Measurements from ENCODE around the gene DENND5B. TPM values are rescaled to one million over a fixed set of nuclear protein-coding genes. Genes with fewer than 3 reads are reported as not detected.

DENND5B gene
- total RNA-seq, 1 donor from 2014 or later, result 13.7 TPM

DNA sequence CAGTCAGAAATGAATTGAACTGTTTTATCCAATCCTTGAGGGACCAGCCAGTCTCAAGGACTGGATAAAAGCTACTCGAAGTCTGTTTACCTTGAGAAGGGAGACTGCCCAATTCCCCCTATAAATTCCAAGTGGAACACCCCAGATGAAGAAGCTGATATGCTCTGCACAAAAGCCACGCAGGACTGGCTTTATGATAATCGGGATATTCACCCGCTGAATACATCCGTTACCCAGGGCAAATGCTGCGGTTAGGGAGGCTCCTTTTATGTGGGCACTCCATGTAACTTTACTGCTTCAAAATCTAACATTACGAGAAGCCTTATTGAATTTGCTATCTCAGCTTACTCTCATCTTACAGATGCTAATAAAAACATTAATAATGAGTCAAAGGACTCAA, 119.1 kb downstream of the DENND5B start:
- no peak for DNase-seq (ENCODE audit: low spot score)

DNA sequence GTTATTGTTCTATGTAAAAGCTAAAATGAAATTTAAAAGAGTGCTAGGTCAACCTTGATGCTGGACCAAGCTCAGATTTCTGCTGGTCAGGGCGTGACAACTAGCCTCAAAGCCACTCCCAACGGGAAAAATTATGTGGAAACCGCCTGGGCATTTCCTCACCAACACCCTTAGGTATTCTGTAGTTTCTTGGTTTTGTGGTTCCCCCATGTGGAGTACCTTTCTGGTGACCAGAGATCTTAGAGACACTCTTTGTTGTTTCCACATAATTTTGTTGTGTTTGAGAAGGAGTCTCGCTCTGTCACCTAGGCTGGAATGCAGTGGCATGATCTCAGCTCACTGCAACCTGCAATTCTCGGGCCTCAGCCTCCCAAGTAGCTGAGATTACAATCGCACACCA, 119.9 kb downstream of the DENND5B start:
- no peak for DNase-seq (ENCODE audit: low spot score)

DNA sequence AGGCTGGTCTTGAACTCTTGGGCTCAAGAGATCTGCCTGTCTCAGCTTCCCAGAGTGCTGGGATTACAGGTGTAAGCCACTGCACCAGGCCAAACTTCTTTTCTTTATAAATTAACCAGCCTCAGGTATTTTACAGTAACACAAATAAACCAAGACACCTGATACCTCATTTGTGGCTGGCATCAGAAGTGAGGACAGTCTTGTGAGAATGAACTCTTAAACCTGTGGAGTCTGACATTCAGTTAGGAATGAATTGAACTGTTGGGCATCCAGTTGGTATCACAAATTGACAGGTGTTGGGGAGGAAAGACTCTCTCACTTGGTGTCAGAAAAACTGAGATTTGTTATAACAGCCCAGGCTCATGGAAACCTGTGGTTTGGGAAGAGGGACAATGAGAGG, 120.5 kb downstream of the DENND5B start:
- no peak for DNase-seq (ENCODE audit: low spot score)

DNA sequence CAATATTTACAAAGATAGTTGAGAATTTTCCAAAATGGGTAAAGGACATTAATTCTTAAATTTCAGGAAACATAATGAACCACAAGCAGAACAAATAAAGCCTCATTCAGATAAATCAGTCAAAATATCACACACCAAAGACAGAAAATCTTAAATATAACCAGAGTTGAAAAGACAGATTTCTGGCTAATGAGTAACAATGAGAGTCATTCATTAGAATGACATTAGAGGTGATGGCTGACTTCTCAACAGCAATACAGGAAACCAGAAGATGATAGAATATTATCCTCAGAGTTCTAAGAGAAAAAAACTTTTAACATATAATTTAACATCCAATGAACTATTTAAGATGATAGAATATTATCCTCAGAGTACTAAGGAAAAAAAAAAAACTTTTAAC, 124.2 kb downstream of the DENND5B start:
- DNase-seq (ENCODE audit: low spot score), result no peak

DNA sequence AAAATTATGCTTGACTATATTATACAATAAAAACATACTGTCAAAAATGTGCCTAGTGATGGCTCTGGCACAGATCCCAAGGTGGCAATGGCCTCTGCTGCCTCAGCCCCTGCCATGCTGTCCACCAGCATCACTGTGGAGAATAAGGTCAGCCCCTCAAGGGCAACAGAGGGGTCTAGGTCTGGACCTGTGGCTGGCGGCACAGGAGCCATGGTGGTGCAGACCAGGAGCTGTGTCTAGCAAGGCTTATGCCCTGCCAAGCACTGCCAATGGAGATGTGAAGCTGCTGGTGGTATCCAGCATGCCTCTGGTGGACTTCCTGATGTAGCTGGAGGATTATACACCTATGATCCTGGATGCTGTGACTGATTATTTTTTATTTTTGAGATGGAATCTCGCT, 125.9 kb downstream of the DENND5B start:
- no peak for DNase-seq (ENCODE audit: low spot score)

DNA sequence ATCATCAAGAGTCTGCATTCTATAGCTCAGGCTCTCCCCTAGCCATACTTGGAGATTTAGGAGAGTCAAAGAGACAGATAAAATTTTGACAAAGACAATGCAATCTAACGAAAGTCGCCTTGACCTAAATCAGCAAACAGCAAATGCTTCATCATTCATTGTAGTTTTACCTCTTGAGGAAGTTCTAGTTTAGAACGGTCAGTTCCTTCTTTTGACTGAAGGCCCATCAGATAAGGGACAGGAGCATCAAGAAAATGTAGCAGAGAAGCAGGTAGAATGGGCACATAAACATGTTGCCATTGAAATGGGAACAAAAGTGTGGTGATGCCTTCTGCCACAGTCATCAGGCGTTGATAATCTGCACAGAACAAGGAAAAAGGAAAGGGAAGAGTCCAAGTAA, 130.9 kb downstream of the DENND5B start:
- no peak for DNase-seq (ENCODE audit: low spot score)

DNA sequence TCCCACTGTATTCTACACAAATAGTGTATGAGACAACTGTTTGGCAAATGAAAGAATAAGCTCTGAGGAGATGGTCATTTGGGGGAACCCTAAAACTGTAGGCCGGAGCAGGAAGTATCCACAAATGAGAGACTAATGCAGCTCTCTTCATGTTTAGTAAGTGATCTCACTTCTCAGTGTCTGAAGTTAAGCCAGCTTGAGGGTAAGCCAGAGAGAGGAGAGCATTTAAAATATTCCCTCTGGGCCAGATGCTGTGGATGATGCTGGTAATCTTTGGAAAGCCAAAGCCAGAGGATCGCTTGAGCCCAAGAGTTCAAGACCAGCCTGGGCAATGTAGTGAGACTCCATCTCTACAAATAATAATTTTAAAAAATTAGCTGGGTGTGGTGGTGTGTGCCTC, 134.4 kb downstream of the DENND5B start:
- DNase-seq (ENCODE audit: low spot score), result no peak

DNA sequence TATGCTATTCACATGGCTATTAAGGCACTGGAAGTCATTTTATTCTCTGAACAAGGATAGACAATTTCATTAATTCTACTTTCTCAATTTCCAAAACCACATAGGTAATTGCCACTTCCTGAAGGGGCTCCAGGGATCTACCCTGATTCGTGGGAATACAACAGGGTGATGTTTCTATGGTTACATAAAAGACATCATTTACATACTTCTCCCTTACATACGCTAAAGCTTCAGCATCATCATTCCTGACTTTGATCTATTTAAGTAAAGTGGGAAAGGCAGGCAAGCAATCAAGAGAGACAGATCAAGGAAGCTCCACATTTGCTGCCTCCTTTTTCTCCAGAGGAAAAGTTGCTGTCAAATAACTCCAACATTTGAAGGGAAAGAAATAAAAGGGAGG, 146.2 kb downstream of the DENND5B start:
- DNase-seq (ENCODE audit: low spot score), result no peak

DNA sequence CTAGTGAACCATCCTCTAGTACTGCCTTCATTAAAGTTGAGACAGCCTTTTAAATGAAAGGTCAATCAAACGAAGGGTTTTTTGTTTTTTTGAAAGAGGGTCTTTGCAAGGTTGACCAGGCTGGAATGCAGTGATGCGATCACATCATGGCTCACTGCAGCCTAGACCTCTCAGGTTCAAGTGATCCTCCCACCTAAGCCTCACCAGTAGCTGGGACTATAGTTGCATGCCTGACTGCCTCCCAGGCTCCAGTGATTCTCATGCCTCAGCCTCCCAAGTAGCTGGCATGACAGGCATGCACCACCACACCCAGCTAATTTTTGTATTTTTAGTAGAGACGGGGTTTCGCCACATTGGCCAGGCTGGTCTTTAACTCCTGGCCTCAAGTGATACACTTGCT, 150.3 kb downstream of the DENND5B start:
- DNase-seq (ENCODE audit: low spot score), result no peak

DNA sequence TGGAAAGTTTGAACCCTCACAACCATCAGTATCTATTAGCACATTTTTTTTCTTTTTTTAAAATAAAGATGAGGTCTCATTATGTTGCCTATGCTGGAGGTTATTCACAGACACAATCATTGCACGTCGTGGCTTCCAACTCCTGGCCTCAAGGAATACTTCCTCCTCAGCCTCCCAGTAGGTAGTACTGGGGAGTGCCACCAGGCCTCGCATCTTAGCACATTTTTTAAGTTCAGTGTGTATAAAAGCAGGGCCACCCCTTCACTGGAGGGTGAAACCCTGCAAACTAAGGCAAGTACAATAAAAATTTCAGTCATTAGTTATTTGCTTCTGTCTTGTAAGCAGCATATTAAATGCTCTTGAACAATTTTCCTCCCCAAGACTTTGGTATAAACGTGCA, 150.8 kb downstream of the DENND5B start:
- DNase-seq (ENCODE audit: low spot score), result no peak

DNA sequence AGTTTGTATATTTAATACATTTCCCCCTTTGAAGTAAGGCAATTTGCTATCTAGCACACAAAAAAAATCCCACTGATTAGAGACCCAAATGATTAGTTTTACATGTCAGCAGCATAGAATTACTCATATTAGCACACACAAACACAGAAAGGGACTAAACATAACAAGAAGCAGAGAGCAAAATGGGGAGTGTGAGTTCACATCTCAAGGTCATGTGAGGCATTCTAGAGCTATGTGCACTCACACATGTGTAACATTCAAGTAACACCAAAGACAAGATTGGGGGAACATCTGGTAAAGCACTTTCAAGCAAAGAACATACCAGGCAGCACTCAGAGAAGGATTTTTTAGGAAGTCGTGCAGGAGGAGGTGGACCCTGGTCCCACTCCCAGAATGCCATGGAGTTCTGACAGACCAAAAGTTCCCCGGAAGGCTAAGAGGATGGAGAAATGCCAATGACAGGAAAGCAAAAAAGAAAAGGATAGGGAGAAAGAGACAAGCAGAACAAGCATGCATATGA, 159.2 kb downstream of the DENND5B start:
- no peak for DNase-seq (ENCODE audit: low spot score)

DNA sequence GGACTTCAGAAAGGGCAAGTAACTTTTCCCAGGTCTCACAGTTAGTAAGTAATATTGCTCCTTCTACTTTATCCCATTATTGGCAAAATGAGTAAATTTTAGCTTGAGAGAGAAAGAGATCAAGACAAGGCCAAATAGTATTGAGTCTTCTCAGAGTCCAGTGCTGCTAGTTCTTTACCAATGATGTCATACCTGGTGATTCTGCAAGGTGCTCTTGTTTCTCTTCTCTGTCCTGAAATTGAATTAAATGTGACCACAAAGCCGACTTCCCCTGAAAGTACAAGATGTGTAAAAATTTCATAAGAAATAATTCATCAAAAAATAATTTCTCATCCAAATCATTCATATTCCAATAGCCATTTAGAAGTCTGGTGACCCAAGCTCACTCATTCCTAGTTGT, 167.5 kb downstream of the DENND5B start:
- no peak for DNase-seq (ENCODE audit: low spot score)

DNA sequence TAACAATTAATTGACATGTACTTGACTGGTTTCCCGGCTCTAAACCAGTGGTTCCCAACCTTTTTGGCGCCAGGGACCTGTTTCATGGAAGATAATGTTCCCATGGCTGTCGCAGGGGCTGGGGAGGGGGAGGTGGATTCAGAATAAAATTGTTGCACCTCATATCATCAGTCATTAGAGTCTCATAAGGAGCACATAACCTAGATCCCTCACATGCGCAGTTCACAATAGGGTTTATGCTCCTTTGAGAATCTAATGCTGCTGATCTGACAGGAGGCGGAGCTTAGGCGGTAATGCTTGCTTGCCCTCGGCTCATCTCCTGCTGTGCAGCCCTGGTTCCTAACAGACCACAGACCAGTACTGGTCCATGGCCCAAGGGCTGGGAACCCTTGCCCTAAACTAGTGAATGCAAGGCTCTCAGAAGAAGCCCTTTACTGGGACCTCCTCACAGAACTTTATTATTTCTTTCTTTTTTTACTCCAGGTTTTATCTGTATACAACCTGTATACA, 178.6 kb downstream of the DENND5B start:
- DNase-seq (ENCODE audit: low spot score), result no peak

DNA sequence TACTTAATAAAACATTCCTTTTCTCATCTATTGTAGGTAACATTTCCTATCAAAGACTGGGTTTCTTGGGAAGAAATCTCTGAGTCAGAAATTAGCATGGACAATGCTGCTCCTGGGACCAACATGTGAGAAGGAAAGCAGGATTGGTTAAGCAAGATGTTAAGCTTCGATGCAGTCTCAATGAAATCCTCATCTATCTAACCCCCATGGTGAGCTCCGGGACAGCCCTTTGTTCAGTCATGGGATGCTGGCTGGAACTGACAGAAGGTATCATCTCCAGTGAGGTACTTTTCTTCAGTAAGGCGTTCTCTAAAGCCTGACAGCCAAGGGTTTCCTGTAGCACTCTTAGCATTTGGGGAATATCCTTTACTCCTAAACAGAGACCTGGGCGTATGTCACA, 182.2 kb downstream of the DENND5B start:
- no peak for DNase-seq (ENCODE audit: low spot score)

DNA sequence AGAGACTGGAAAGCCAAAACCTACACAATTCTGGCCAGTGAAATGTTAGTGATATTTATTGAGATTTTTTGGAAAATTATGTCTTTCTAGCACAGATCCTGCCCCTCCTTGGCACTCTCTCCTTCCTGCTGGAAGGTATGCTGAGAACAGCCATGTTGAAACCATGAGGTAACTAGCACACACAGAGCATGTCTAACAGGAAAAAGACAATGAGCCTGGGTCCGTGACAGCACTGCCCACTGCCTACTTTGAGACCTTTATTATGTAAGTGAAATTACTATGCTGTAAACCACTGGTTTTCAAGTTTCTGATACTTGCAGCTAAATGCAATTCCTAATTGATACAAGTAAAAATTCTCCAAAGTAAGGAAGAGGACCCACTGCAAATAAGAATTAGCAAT, 183.4 kb downstream of the DENND5B start:
- DNase-seq (ENCODE audit: low spot score), result no peak

DNA sequence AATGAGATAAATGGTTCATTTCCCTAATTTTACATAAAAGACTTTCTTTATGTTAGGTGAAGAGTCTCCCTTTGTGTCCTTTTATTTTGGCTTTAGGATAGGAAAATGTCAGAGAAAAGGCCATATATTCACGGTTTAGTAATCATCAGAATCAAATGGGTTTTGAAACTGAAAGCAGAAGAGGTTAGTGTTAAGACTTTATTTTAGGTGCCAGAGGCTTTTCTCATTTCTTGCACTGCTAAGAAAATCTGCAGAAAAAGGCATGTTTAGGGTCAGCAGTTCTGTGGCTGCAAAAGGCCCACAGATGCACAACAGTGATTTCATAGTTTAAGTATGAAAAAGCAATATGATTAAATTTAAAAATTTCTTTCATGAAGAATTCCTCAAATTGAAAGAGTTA, 184.6 kb downstream of the DENND5B start:
- DNase-seq (ENCODE audit: low spot score), result no peak

DNA sequence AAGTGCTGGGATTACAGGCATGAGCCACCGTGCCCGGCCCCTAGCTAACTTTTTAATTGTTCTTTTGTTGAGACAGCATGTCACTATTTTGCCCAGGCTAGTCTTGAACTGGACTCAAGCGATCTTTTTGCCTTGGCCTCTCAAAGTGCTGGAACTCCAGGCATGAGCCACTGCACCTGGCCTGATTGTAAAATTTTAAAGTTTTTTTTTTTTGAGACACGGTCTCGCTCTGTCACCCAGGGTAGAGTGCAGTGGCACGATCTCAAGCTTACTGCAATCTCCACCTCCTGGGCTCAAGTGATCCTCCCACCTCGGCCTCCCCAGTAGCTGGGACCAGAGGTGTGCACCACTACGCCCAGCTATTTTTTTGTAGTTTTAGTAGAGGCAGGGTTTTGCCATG, 185.9 kb downstream of the DENND5B start:
- no peak for DNase-seq (ENCODE audit: low spot score)

DNA sequence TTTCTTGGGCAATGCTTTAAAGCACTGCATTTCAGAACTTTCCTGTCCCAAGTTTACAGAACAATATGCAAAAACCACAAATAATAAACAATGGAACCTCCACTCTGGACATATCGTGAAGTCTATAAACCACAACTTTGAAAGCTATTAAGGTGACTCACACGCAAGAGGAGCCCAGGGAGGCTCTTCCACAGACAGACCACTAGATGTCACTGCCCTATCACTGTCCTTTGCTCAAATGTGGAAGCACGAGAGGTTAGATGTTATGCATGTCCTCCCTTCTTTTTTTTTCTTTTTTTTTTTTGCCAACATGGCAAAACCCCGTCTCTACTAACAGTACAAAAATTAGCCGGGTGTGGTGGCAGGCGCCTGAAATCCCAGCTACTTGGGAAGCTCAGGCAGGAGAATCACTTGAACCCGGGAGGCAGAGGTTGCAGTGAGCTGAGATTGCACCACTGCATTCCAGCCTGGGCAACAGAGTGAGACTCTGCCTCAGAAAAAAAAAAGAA, 187.8 kb downstream of the DENND5B start:
- peak; percentile 70 for DNase-seq (ENCODE audit: low spot score)

DNA sequence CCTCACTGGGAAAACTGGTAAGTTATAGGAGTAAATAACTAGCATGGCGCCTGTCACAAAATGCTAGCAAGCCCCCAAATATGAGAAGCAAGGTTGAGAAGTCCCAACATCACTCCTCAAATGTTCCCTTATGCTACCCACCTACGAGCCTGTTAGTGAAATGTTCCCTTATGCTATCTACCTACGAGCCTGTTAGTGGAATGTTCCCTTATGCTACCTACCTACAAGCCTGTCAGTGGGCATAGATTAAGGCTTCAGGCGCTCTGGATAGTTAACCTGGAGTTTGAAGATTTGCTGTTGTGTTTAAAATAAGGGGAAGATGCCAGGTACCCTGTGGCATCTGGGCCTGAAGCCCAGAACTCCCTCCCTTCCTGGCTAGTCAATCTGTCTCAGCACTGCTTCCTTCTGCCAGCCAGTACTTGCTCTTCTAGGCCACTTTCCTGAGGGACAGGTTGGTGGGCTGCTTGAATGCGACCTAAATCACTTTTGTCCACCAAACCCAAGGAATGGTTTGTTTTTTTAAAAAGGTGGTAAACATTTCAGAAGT, 197.9 kb downstream of the DENND5B start:
- no peak for DNase-seq (ENCODE audit: low spot score)

DNA sequence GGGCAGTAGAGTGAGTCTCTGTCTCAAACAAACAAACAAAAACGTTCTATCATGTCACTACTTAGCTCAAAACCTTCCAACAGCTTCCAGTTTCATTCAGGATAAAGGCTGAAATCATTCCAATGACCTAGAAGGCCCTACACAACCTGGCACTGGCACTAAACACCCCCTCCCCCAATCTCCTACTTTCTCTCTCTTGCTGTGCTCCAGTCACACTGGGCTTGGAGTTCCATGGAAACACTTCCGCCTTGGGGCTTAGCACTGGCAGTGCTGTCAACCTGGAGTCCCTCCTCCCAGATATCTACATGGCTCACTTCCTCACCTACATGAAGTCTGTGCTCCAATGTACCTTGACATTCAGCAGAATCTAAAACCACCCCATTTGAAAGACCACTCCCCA, 199.9 kb downstream of the DENND5B start:
- no peak for DNase-seq (ENCODE audit: low spot score)

DNA sequence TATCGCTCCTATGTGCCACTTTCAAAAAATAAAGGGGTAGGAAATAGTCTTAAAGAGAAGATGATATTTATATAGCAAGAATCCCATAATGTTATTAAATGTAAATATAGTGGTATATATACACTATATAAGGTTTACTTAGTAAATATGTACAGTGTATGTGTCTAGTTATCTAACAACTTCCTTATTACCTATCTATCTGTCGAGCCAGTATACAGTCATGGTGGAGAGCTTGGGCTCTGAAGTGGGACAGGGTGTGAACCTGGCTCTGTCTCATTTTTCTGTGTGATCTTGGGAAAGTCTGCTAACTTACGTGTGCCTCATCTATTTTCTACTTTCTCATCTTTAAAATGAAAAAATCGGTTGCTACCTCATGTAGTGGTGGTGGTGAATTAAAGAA, 202.2 kb downstream of the DENND5B start:
- no peak for DNase-seq (ENCODE audit: low spot score)

DNA sequence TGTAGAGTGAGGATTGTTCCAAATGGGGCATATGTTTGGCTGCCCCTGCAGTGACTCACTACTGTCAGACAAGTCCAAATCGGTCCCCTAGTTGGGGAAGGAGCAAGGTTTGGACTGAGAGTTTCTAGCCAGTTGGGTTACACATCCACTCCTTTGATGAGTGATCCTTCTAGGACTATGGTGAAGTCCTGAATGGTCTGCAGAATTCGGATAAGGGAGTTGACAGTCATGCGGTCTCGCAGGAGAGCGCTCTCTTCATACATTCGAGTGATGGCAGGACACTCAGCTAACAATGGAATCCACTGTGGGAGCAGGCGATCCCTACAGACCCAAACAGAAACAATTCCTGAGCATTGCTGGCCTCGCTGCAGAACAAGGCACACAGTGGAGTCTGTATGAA, 203.5 kb downstream of the DENND5B start:
- no peak for DNase-seq (ENCODE audit: low spot score)

DNA sequence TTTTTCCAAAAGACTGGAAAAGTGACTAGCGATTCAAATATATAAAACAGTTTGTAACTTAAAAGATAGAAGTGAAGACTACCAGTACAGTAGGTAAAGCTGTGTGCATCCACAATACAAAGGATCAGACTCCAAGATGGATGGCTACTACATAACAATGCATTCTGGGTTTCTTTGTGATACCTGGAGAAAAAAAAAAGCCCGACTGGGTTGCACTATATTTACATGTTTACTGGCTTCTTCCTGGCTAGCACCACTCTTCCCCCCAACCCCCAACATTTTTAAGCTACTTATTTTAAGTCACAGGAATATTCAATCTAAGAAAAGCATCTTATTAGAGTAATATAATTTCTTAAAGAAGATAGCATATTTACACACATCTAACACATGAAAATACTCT, 203.9 kb downstream of the DENND5B start:
- no peak for DNase-seq (ENCODE audit: low spot score)

DNA sequence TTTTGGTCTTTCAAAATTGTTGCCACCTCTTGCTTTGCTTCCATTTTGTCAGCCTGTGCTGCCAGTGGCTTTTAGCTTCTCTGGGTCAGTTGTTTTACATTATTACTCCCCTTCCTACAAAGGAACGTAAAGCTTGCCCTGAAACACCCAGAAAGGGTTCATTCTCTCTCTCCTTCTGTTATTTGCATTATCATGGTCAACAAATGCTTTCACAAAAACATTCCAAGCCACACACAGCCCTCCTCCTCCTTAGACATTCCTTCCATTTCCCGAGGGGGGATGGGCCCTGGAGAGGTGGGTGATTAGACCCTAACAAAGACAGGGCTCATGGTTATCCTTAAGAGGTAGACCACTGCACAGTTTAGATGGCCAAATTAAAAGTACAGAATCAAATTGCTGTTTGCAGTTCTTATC, 204.6 kb downstream of the DENND5B start:
- DNase-seq (ENCODE audit: low spot score), result no peak

Measured in mucosa of gallbladder (tissue), 1 donor.